GM10248 (cell line): ENCODE data around the gene COL4A5.
"Not testable (repeated sequence)": the region's sequence is repeated elsewhere in the genome, so short reads cannot be mapped to it uniquely, and the experiment has no call there.

Experiments
- CTCF ChIA-PET: fragments of 300-600 bp; sonication (Branson Sonifier 250); formaldehyde crosslinking; extraction: SDS; loops from one replicate; lab custom pipeline; 2021; ENCODE audit warnings: antibody characterized with exemption; lab: Yijun Ruan, JAX
- POLR2A ChIA-PET: fragments of 350-650 bp; sonication (Branson Sonifier 250); formaldehyde crosslinking; extraction: SDS; loops from one replicate; lab custom pipeline; 2020; ENCODE audit warnings: antibody characterized with exemption; lab: Yijun Ruan, JAX
- DNase-seq: peaks from one replicate; pipeline ENCODE4 v3.0.0; 2012; ENCODE audit errors: extremely low spot score
- TF ChIP-seq, protein P1 (sequence below): IDR thresholded peaks from 2 replicates; pipeline ENCODE4 v1.5.1; 2012; ENCODE audit warnings: mild to moderate bottlenecking, low read depth; ENCODE audit errors: extremely low read depth, missing control alignments, control extremely low read depth

The COL4A5 gene

GRCh38 chrX:108439426-108439942, at the start of gene COL4A5:
TSS of gene COL4A5 (plus strand) at chrX:108439838. CDS start at chrX:108440126, 288 bp downstream.
- no peak for DNase-seq
- POLR2A ChIA-PET = no interaction called here
- TF ChIP-seq, protein P1, sequence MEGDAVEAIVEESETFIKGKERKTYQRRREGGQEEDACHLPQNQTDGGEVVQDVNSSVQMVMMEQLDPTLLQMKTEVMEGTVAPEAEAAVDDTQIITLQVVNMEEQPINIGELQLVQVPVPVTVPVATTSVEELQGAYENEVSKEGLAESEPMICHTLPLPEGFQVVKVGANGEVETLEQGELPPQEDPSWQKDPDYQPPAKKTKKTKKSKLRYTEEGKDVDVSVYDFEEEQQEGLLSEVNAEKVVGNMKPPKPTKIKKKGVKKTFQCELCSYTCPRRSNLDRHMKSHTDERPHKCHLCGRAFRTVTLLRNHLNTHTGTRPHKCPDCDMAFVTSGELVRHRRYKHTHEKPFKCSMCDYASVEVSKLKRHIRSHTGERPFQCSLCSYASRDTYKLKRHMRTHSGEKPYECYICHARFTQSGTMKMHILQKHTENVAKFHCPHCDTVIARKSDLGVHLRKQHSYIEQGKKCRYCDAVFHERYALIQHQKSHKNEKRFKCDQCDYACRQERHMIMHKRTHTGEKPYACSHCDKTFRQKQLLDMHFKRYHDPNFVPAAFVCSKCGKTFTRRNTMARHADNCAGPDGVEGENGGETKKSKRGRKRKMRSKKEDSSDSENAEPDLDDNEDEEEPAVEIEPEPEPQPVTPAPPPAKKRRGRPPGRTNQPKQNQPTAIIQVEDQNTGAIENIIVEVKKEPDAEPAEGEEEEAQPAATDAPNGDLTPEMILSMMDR = no peak
- CTCF ChIA-PET = no interaction called here

DNA sequence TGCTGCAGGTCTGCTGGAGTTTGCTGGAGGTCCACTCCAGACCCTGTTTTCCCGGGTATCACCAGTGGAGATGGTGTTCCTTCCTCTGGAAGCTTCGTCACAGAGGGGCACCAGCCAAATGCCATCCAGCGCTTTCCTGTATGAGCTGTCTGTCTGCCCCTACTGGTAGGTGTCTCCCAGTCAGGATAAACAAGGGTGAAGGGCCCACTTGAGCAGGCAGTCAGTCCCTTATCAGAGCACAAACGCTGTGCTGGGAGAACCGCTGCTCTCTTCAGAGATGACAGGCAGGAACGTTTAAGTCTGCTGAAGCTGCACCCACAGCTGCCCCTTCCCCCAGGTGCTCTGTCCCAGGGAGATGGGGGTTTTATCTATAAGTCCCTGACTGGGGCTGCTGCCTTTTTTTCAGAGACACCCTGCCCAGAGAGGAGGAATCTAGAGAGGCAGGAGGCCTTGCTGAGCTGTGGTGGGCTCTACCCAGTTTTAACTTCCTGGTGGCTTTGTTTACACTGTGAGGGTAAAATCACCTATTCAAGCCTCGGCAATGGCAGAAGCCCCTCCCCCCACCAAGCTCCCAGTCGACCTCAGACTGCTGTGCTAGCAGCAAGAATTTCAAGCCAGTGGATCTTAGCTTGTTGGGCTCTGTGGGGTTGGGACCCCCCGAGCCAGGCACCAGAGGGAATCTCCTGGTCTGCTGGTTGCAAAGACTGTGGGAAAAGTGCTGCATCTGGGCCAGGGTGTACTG, 48.5 kb upstream of the COL4A5 start:
- POLR2A ChIA-PET, CTCF ChIA-PET, DNase-seq: not testable (repeated sequence)

DNA sequence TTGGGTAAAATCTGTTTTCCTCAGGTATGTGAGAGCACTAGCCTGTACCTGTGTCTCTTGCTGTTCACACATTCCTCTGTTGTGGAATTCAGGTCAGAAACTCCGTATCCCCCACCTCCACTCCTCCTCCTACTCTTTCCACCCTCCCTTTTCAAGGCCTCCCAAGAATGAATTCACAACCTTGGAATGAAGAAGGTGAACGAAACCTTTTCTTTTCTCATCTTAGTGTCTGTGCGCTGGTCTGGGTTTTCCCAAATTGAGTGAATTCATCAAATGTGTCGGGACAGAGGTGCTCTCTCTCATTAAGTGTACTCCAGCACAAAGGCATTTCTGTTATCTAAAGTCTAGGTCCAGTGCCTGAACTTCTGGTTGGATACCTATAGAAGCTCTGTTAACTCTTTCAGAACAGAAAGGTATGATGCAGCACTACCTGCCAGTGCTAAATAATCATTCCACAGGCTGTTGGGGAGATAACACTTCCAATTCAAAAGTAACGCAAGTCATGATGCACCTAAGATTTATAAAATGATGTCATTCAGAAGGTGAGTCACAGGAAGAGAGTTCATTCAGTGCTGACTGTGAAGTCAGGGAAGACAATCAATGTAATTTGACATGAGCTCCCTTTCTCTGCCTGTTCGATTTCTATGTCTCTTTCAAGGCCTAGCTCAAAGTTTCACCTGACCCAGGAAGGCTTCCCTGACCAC, 43.3 kb upstream of the COL4A5 start:
- no peak for DNase-seq
- TF ChIP-seq, protein P1 = no peak
- POLR2A ChIA-PET = no interaction called here
- CTCF ChIA-PET = no interaction called here

DNA sequence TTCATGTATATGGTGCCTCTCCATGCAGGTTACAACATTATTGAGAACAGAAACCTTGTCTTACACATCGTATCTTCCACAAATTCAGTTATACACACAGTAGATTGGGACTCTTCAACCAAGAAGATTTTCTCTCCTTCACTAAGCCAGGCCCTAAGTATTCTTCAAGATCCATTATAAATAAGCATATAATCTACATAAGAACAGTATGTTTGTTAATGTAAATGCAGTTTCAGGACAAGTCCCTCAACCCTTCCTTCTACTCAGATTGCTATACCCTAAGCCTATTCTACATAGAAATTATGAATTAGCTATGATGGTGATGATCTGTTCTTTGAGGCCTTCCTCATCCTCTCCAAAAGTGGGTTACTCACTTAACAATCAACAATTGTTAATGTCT, 42.7 kb upstream of the COL4A5 start:
- TF ChIP-seq, protein P1 = no peak
- no peak for DNase-seq
- ChIA-PET CTCF (no interaction called here), POLR2A (no interaction called here)

GRCh38 chrX:108397627-108398391, 41.8 kb upstream of the COL4A5 start:
- TF ChIP-seq, protein P1 = no peak
- ChIA-PET POLR2A (no interaction called here), CTCF (no interaction called here)
- DNase-seq = no peak

DNA sequence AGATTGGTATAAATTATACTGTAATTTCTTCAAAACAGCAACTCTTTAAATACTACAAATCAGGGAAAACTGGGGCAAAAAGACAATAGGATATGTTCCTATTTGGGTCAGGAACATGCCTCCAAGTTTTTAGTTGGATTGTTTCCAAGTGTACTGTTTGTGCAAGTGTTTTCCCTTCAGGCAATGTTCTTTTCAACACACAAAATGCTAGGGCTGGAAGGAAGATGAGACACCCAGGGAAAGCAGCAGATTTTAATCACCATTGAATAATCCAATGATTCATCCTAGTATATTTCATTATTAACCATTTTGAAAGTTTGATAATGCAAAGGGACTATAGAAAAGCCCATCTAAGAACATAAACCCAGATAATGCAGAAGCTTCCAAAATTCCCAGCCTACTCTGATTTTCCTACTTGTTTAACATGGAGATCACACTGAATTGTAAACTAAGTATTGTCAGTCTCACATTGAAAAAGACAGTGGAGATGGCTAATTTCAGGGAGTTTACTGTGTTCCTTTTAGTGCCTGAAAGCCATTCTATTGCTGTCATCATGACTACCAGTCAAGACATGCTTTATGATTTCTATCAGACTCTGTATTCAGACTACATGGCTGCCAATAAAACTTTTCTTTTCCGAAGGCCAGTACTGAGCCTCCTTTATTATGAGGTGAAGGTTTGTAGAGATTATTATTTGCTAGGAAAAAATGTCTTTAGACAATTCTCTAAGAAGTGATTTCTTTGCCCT, 40.0 kb upstream of the COL4A5 start:
- TF ChIP-seq, protein P1 = no peak
- POLR2A ChIA-PET = no interaction called here
- DNase-seq = no peak
- CTCF ChIA-PET = no interaction called here
